ENCODE measurements around the gene UBE2L3.
A peak's percentile ranks its signal among the peaks of the same experiment; 100 is the strongest.
"Not testable (repeated sequence)": the region's sequence is repeated elsewhere in the genome, so short reads cannot be mapped to it uniquely, and the experiment has no call there.

The UBE2L3 gene

GRCh38 chr22:21626073-21626734, 58.7 kb downstream of the UBE2L3 start:
- DNase-seq (ENCODE audit: extremely low read depth in 1 of 2, low read depth in 1 of 2) = no peak

- DNase-seq (ENCODE audit: extremely low read depth in 1 of 2, low read depth in 1 of 2) = no peak
Measured at GRCh38 chr22:21626735-21627469, 59.4 kb downstream of the UBE2L3 start.

- DNase-seq (ENCODE audit: extremely low read depth in 1 of 2, low read depth in 1 of 2) = no peak
Measured at GRCh38 chr22:21628386-21629254, 61.1 kb downstream of the UBE2L3 start.

GRCh38 chr22:21629255-21630149, 62.0 kb downstream of the UBE2L3 start, which contains the start of gene YDJC:
YDJC (minus strand) TSS chr22:21630022; CDS start chr22:21630014, 8 bp downstream.
- DNase-seq (ENCODE audit: extremely low read depth in 1 of 2, low read depth in 1 of 2) = peak; percentile 89 to 90

- DNase-seq (ENCODE audit: extremely low read depth in 1 of 2, low read depth in 1 of 2) = no peak
Measured at GRCh38 chr22:21631025-21631424, 63.5 kb downstream of the UBE2L3 start.

- peak; percentile 46 to 61 for DNase-seq (ENCODE audit: extremely low read depth in 1 of 2, low read depth in 1 of 2)
Measured at GRCh38 chr22:21632237-21632895, 64.9 kb downstream of the UBE2L3 start, which contains the start of gene CCDC116. CCDC116 (plus strand) TSS chr22:21632760; CDS start chr22:21633182, 422 bp downstream.

GRCh38 chr22:21632931-21633330, 65.4 kb downstream of the UBE2L3 start:
- no peak for DNase-seq (ENCODE audit: extremely low read depth in 1 of 2, low read depth in 1 of 2)

- no peak for DNase-seq (ENCODE audit: extremely low read depth in 1 of 2, low read depth in 1 of 2)
Measured at GRCh38 chr22:21633481-21633880, 66.0 kb downstream of the UBE2L3 start.

GRCh38 chr22:21634081-21634480, 66.6 kb downstream of the UBE2L3 start:
- no peak for DNase-seq (ENCODE audit: extremely low read depth in 1 of 2, low read depth in 1 of 2)

- DNase-seq (ENCODE audit: extremely low read depth in 1 of 2, low read depth in 1 of 2) = no peak
Measured at GRCh38 chr22:21634844-21635243, 67.3 kb downstream of the UBE2L3 start.

GRCh38 chr22:21635771-21636510, 68.4 kb downstream of the UBE2L3 start:
- no peak for DNase-seq (ENCODE audit: extremely low read depth in 1 of 2, low read depth in 1 of 2)

- no peak for DNase-seq (ENCODE audit: extremely low read depth in 1 of 2, low read depth in 1 of 2)
Measured at GRCh38 chr22:21636629-21637218, 69.2 kb downstream of the UBE2L3 start.

- not testable (repeated sequence) for DNase-seq (ENCODE audit: extremely low read depth in 1 of 2, low read depth in 1 of 2)
Measured at GRCh38 chr22:21637450-21637849, 69.9 kb downstream of the UBE2L3 start.

GRCh38 chr22:21639359-21639758, 71.8 kb downstream of the UBE2L3 start:
- no peak for DNase-seq (ENCODE audit: extremely low read depth in 1 of 2, low read depth in 1 of 2)

GRCh38 chr22:21640810-21641209, 73.3 kb downstream of the UBE2L3 start:
- DNase-seq (ENCODE audit: extremely low read depth in 1 of 2, low read depth in 1 of 2) = no peak

GRCh38 chr22:21641417-21641788, 73.9 kb downstream of the UBE2L3 start:
- no peak for DNase-seq (ENCODE audit: extremely low read depth in 1 of 2, low read depth in 1 of 2)

- peak; percentile 97 to 98 for DNase-seq (ENCODE audit: extremely low read depth in 1 of 2, low read depth in 1 of 2)
Measured at GRCh38 chr22:21641789-21642583, 74.5 kb downstream of the UBE2L3 start, which contains the start of gene SDF2L1. SDF2L1 (plus strand) TSS chr22:21642302; CDS start chr22:21642337, 35 bp downstream.

All from stimulated activated CD8-positive, alpha-beta memory T cell treated with anti-CD3 and anti-CD28 coated beads, Interleukin-7, amount 100 ng/mL, for 48 hours (primary cell).